Measurements from ENCODE around the gene MSRB2.
"Not testable (repeated sequence)": the region's sequence is repeated elsewhere in the genome, so short reads cannot be mapped to it uniquely, and the experiment has no call there.

Gene MSRB2

DNA sequence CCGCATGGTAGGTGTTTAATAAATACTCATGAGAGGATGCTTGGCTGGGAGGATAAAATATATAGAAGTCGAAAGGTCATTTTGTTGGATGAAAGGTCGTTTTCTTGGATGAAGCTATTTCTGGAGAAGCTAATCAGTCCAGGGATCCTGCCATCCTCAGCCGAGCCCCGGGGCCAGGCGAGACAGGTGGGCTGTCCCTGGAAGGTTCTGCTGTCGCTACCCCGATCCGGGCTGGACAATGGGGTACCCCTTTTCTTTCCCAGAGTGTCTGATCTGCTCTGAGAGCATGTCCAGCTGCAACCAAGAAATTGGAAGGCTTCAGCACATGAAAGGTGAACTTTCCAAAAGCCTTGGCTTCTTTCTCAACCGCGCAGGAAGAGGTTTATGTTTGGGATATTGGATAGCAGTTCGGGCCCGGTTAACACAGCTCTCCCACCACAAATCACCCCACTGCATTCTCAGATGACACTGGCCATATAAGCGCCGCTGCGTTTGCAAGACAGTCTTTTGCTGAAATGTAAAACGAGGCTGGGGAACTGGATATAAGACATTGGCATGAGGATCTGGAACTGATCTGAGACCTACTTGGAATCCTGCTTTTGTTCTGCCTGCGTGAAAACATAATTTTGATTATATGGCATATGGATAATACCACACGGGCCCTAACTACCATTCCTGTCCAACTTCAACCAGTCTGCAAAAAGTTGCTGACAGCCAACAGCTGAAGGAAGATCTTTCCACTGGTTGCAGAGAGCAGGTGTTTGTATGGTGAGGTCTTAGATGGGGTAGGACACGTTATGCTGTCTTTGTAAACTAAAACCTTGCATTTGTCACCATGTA is 31.2 kb upstream of the MSRB2 start:
- TF ChIP-seq, protein P1, sequence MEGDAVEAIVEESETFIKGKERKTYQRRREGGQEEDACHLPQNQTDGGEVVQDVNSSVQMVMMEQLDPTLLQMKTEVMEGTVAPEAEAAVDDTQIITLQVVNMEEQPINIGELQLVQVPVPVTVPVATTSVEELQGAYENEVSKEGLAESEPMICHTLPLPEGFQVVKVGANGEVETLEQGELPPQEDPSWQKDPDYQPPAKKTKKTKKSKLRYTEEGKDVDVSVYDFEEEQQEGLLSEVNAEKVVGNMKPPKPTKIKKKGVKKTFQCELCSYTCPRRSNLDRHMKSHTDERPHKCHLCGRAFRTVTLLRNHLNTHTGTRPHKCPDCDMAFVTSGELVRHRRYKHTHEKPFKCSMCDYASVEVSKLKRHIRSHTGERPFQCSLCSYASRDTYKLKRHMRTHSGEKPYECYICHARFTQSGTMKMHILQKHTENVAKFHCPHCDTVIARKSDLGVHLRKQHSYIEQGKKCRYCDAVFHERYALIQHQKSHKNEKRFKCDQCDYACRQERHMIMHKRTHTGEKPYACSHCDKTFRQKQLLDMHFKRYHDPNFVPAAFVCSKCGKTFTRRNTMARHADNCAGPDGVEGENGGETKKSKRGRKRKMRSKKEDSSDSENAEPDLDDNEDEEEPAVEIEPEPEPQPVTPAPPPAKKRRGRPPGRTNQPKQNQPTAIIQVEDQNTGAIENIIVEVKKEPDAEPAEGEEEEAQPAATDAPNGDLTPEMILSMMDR (IDR thresholded peaks at IDR 0.05; ENCODE audit: low read depth, low read length, missing control alignments) = no peak

GRCh38 chr10:23064813-23065114 is 30.6 kb upstream of the MSRB2 start:
- DNase-seq (ENCODE audit: low read depth); H3K4me3 ChIP-seq (ENCODE audit: low read depth, low read length); in situ Hi-C loops (cut with HindIII; ENCODE audit: low sequenced_read_pairs): not testable (repeated sequence)

More for the DNA sequence above, 31.2 kb upstream of the MSRB2 start:
- DNase-seq (ENCODE audit: low read depth) = no peak
- in situ Hi-C loops (cut with HindIII; ENCODE audit: low sequenced_read_pairs) = no loop called here
- no peak overlapping the region for H3K4me3 ChIP-seq (ENCODE audit: low read depth, low read length)

DNA sequence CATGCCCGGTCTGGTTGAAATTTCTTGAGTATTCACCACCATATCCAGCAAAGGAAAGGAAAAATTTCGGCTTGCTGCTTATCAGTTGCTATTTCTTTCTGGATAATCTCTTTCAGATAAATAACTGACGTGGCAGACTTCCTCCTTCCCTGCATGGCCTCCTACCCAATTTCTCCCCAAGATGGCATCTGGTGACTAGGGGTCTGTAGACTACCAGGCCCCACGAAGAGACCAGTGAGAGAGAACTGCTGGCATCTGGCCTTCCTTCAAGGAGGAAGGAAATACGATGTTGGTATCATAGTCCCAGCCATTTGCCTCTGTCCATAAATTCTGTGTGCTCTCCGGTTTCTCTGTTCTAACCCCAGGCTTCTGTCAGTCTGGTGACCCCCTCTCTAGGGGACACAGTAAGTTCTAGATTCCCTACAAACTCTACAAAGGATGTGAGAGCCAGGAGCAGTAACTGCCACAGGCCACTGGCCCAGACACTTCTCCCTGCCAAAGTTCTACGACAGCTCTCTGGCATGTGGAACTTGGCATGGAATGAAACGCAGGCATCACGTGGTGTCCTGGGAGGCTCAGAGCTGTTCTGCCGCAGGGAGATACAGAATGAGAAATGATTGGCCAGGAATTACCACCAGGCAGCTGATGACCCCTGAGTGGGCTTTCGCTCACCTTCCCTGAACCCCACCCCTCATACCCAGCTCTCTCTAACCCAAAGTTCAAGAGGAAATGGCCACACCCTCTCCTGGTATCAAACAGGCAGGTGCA is 30.0 kb upstream of the MSRB2 start:
- peak; percentile 62 for DNase-seq (ENCODE audit: low read depth)
- no peak overlapping the region for H3K4me3 ChIP-seq (ENCODE audit: low read depth, low read length)
- TF ChIP-seq, protein P1 (IDR thresholded peaks at IDR 0.05; ENCODE audit: low read depth, low read length, missing control alignments) = no peak
- in situ Hi-C loops (cut with HindIII; ENCODE audit: low sequenced_read_pairs) = no loop called here

DNA sequence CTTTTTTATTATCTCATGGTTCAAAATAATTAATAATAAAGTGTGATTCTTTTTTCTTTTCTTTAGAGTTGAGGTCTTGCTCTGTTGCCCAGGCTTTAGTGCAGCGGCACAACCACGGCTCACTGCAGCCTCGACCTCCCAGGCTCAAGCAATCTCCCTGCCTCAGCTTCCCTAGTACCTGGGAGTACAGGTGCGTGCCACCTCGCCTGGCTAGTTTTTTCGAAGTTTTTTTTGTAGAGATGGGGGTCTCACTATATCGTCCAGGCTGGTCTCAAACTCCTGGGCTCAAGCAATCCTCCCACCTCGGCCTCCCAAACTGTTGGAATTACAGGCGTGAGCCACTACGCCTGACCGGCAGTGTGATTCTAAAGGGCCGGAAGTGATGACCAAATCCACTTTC is 28.0 kb upstream of the MSRB2 start:
- in situ Hi-C loops (cut with HindIII; ENCODE audit: low sequenced_read_pairs) = no loop called here
- no peak for DNase-seq (ENCODE audit: low read depth)
- TF ChIP-seq, protein P1 (IDR thresholded peaks at IDR 0.05; ENCODE audit: low read depth, low read length, missing control alignments) = no peak
- H3K4me3 ChIP-seq (ENCODE audit: low read depth, low read length) = no peak overlapping the region

DNA sequence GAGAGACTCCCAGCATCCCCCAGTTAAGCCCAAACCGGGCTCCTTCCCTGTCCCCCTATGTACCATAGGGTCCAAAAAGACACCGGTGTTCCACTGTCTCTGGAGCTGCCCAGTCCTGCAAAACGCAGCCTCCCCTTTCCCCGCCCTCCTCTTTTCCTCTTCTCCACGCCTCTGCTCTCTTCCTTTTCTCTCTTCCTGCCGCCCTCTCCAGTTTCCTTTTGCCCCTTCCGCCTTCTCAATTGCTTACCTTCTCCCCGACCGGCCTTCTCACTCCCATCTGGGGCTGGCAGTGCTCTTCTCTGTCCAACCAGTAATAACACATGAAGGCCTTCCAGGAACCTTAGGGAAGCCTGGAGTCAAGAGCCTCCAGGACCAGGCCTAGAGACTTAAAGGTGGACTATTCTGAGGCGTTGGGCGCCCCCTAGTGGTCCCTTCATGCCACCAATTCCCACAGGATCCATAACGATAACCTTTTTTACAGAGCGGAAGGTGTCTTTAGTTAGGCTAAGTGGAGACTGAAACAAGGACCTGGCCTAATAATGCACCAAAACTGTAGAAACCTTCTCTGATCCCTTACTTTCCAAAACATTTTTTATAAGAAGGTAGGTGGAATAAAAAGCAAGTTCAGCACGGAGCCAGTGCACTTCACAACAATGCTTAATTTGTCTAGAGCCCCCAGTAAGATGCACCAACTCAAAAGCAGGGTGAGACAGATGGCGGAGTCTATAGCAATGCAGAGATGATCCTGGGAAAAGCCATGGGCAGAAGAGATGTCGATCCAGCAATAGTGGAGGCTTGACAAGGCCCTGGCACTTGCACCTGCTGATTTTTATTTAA is 27.2 kb upstream of the MSRB2 start:
- TF ChIP-seq, protein P1 (IDR thresholded peaks at IDR 0.05; ENCODE audit: low read depth, low read length, missing control alignments) = peak; percentile 88
- in situ Hi-C loops (cut with HindIII; ENCODE audit: low sequenced_read_pairs) = no loop called here
- no peak overlapping the region for H3K4me3 ChIP-seq (ENCODE audit: low read depth, low read length)
- peak; percentile 47 for DNase-seq (ENCODE audit: low read depth)

DNA sequence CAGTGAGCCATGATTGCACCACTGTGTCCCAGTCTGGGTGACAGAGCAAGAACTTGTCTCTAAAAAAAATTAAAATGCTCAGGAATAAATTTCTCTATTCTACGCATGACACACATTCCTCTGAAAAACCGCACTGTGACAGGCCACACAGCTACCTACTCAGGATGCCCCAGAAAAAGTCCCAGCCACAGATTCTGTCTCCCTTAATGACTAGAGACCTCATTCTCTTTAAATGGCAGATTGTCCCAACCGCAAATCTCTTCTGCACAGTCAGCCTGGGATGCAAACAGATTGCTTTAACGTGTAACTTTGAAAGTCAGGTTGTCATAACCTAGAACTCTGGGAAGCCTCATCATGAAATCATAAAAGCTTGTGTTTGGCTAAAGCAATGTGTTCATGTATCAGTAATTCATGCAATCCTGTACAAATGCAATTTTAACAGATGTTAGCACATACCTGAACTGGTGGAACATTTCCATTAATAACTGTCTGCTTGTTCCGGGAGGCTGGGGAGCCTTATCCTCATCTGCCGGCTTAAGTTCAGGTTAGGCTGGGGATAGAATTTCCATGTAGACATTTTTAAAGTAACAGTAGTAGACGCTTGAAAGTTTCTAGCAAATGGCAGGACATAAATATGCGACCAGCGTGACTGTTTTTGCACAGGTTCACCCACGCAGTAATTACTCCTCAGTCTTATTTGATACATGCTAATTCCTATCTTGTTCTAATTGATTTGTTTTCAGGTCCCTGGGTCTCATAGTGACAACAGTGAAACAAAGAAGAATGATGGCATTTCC is 26.2 kb upstream of the MSRB2 start:
- no peak overlapping the region for H3K4me3 ChIP-seq (ENCODE audit: low read depth, low read length)
- TF ChIP-seq, protein P1 (IDR thresholded peaks at IDR 0.05; ENCODE audit: low read depth, low read length, missing control alignments) = no peak
- in situ Hi-C loops (cut with HindIII; ENCODE audit: low sequenced_read_pairs) = no loop called here
- no peak for DNase-seq (ENCODE audit: low read depth)

- H3K4me3 ChIP-seq (ENCODE audit: low read depth, low read length); in situ Hi-C loops (cut with HindIII; ENCODE audit: low sequenced_read_pairs); DNase-seq (ENCODE audit: low read depth): not testable (repeated sequence)
Measured at GRCh38 chr10:23070092-23070912, 25.1 kb upstream of the MSRB2 start.
